NCI-H345 (cell line): ENCODE measurements around the gene QRICH1.
"Not testable (repeated sequence)": the region's sequence is repeated elsewhere in the genome, so short reads cannot be mapped to it uniquely, and the experiment has no call there.

Source experiments
- DNase-seq: peaks from one replicate; lab custom pipeline; 2025; lab: John Stamatoyannopoulos, UW

Gene QRICH1

DNA sequence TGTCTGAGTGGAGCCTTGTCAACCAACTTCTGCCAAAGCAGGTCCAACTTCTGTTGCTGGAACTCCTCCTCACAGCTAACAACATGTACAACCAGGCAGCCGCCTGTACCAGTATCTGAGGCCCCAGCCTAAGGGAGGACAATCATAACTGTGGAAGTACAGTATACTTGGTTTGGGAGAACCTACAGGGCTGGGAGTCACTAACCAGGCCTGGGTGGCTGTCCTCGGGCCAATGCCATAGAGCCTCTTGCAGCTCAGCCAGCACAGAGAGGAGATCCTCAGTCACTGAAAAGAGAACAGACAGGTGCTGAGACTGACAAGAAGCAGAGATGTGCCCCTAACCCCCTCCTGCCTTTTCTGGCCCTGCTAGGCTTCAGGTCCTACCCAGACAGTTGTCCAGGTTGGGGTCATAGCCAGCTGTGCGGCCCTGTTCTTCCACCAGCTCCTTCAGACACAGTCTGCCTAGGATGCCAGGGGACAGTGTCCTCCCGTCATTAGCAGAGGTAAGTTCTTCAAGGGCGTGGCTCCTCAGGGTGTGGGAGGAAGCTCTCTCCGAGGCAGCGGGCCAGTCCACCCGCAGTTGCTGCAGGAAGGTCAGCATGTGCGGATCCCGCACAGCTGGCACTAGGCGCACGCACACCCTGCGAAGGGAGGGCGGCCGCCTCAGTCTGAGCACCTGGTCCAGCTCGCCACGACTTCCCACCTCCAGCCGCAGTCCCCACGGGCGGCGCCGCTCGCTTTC, 76.5 kb downstream of the QRICH1 start:
- DNase-seq = peak; percentile 44

DNA sequence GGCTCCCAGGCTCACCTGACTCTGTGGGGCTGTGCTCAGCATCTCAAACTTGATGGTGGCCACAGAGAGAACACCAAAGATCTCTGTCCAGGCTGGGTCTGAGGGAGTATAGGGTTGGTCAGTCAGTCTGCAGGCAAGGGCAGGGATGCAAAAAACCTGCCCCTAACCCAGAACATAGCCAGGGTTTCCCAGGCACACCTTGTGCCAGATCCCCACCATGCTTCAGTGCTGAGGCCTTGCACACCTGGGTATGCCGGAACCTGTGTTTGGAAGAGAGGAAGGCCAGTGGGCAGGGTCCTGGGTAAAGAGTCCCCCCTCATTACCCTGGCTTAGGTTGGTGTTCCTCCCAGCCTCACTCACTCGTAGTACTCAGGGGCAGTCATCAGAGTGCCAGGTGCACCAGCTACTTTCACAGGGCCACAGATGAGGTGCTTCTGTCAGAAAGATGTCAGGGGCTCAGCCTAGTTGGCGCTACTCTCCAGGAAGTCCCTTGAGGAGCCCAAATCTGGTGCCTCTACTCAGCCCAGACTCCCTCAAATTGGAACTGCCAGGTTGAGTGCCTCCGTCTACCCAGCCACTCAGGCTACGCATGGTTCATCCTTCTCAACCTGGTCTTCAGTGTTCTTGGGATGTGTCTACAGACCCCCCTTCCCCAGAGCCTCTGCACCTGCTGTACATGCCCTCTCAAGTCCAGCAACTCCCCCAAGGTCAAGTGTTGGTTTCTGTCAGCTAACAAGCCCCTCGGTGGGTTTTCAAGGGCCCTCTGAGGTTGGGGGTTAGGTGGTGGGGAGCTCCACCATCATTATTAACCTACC, 77.2 kb downstream of the QRICH1 start:
- DNase-seq = no peak

DNA sequence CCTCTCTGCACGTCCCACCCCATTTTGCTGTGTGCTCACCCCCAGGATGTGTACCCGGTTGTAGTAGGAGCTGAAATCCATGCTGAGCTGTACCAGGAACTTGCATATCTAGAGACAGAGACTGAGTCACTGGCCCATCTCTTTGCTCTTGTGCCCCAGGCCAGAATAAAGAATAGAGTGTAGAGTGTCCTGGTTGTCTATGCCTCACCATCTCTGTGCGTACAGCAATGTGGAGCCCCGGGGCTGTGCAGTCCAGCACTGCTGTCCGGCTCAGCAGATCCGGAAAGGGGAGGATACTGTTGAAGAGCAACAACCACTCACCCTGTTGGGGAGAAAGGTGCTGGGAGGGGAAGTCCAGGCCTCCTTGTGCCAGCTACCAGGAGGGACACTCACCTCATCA, 78.1 kb downstream of the QRICH1 start:
- DNase-seq = no peak

DNA sequence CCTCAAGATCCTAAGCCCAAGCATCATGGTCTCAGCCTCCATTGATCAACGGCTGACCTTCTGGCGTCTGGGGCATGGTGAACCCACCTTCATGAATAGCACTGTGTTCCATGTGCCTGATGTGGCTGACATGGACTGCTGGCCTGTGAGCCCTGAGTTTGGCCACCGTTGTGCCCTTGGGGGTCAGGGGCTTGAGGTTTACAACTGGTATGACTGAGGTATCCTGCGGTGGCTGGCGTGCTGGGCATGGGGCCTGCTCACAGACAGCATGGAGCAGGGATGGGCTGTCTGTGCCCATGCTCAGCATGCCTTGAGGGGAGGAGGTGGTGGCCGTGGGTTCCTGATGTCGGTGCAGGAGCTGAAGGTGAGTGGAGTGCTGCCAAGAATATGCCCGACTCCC, 78.8 kb downstream of the QRICH1 start:
- no peak for DNase-seq

DNA sequence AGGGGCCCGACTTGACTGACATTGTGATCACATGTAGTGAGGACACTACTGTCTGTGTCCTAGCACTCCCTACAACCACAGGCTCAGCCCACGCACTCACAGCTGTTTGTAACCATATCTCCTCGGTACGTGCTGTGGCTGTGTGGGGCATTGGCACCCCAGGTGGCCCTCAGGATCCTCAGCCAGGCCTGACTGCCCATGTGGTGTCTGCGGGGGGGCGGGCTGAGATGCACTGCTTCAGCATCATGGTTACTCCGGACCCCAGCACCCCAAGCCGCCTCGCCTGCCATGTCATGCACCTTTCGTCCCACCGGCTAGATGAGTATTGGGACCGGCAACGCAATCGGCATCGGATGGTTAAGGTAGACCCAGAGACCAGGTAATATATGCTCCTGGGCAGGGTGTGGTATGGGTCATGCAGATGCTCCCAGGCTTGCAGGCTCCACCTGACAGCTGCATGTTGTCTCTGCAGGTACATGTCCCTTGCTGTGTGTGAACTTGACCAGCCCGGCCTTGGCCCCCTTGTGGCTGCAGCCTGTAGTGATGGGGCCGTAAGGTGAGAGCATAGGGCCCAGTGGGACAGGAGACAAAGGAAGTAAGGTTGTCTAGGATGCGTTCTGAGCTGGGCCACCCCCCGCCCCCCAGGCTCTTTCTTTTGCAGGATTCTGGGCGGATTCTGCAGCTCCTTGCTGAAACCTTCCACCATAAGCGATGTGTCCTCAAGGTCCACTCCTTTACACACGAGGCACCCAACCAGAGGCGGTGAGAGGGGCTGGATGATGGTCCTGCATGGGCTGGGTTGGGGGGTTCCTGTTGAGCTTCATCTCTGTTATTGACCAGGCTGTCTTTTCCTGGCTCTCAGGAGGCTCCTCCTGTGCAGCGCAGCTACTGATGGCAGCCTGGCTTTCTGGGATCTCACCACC, 79.9 kb downstream of the QRICH1 start:
- DNase-seq = peak; percentile 21

DNA sequence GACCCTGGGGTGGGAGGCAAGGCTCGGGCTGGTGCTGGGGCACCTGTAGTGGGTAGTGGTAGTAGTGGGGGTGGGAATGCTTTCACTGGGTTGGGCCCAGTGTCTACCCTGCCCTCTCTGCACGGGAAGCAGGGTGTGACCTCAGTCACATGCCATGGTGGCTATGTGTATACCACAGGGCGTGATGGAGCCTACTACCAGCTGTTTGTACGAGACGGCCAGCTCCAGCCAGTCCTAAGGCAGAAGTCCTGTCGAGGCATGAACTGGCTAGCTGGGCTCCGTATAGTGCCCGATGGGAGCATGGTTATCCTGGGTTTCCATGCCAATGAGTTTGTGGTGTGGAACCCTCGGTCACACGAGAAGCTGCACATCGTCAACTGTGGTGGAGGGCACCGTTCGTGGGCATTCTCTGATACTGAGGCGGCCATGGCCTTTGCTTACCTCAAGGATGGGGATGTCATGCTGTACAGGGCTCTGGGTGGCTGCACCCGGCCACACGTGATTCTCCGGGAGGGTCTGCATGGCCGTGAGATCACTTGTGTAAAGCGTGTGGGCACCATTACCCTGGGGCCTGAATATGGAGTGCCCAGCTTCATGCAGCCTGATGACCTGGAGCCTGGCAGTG, 80.6 kb downstream of the QRICH1 start:
- DNase-seq = no peak

DNA sequence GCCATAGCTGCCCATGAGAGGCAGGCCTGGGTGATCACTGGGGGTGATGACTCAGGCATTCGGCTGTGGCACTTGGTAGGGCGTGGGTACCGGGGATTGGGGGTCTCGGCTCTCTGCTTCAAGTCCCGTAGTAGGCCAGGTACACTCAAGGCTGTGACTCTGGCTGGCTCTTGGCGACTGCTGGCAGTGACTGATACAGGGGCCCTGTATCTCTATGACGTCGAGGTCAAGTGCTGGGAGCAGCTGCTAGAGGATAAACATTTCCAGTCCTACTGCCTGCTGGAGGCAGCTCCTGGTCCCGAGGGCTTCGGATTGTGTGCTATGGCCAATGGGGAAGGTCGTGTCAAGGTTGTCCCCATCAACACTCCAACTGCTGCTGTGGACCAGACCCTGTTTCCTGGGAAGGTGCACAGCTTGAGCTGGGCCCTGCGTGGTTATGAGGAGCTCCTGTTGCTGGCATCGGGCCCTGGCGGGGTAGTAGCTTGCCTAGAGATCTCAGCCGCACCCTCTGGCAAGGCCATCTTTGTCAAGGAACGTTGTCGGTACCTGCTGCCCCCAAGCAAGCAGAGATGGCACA, 81.3 kb downstream of the QRICH1 start:
- no peak for DNase-seq

DNA sequence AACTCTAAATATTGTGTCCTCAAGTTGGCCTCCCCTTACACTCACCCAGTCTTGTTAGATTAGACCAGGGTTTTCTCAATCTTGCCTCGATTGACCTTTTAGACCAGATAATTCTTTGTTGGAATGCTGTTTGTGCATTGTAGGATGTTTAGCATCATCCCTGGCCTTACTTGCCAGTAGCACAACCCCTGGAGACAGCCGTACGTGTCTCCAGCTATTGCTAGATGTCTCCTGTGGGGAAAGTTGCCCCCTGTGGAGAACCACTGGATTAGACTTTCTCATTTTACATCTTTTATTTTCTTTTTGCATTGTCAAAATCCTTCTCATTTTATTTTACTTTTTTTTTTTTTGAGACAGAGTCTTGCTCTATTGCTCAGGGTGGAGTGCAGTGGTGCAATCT, 84.5 kb downstream of the QRICH1 start:
- DNase-seq = no peak

DNA sequence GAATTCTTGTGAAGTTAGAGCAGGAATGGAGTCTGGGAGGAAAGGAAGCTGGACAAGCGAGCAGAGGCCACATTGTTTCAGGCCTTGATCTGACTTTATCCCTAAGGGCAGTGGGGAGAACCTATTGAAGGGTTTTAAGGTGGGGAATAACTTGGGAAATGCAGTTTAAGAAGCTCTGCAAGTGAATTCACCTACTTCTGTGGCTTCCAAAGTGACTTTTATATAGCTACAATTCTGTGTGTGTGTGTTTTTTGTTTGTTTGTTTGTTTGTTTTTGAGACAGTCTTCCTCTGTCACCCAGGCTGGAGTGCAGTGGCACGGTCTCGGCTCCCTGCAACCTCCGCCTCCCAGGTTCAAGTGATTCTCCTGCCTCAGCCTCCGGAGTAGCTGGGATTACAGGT, 85.2 kb downstream of the QRICH1 start:
- DNase-seq = not testable (repeated sequence)

DNA sequence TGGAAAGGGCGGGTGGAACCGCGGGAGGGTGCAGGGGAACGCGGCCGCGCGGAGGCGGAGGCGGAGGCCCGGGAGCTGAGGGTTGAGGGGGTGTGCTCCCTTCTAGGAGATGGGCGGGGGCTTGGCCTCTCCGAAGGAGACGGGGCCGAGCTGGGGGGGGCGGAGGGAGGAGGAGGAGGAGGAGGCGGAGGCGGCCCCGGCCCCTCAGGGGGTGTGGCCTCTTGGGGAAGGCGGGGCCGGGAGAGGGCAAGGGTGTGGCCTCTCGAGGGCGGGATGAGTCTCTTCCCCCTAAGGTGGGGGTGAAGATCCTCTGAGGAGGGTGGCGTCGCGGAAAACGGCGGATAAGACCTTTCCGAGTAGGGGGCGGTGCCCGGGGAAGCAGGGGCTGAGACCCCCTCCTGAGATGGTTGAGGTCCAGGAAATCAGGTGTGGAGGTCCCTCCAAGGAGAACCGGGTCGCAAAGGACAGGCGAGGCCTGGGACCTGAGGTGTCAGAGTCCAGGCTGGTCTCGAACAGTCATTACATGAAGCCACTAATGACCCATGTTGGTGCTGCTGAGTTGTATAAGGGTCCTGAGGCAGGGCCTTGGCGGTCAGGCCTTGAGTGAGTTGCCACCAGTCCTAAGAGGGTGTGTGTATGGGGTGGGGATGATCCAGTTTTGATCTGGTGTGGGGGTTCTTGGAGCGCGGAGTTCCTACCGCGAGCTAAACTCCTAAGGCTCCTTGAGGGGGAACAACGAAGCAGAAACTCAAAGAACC, 85.9 kb downstream of the QRICH1 start:
- DNase-seq = peak; percentile 76

DNA sequence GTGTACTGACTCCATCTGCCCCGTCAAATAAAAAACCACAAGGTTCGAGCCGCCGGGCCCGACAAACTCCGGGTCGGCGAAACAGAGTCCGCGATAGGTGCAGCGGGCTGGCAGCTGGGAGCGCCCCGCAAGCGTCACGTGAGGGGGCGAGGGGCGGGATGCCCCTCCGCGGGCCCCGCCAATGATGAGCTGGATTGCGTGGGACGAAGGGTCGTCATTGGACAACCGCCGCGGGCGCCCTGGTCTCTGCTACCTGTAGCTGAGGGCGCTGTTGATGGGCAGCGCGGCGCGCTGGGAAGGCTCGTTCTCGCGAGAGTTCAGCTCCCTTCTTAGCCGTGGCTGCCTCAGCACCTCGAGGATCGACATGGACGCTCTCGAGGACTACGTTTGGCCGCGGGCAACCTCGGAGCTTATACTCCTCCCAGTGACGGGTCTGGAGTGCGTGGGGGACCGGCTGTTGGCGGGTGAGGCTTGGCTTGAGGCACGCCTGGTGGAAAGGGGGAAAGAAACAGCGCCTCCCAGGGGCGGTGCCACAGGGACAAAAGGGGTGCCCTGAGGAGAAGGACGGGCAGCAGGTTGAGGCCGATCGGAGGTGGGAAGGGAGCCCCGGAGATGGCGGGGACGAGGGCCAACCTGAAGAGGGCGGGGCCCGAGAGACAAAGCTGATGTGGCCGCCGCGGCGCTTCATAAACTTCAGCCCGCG, 86.7 kb downstream of the QRICH1 start, which contains the start of gene WDR6:
WDR6 (plus strand) TSS at position 324 of the 703 bp plus-strand sequence; CDS start at position 365, 41 bp downstream.
- DNase-seq = peak; percentile 96

DNA sequence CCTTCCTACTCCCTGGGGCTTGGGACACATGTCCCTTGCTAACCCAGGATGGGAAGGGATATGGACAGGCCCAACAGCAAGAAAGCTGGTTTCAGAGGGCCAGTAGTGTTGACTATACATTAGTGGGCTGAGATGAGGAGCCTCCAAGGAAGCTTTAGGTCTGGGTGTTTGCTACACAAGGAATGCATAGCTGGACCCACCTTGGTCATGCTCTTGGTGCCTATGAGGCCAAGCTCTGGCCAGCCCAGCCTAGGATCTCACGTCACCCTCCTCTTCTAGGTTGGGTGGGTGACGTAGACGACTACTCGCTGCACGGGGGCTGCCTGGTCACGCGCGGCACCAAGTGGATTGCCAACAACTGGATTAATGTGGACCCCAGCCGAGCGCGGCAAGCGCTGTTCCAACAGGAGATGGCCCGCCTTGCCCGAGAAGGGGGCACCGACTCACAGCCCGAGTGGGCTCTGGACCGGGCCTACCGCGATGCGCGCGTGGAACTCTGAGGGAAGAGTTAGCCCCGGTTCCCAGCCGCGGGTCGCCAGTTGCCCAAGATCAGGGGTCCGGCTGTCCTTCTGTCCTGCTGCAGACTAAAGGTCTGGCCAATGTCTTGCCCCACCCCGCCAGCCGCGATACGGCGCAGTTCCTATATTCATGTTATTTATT, 87.3 kb downstream of the QRICH1 start:
- DNase-seq = peak; percentile 7

DNA sequence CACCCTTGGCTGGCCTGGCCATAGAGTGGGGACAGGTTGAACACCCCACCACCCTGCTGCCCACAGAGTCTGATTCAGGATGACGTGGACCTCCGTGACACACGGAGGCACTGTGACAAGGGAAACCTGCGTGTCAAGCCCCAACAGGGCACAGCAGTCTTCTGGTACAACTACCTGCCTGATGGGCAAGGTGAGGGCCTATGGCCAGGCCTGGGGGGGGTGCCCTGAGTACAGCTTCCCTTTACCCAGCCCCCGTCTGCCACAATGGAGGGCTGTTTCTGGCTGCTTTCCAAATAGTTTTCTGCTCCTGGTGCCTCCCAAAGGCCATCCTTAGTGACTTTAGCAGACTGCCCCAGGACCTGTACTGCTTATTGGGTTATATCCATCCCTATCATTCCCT, 87.9 kb downstream of the QRICH1 start:
- no peak for DNase-seq

DNA sequence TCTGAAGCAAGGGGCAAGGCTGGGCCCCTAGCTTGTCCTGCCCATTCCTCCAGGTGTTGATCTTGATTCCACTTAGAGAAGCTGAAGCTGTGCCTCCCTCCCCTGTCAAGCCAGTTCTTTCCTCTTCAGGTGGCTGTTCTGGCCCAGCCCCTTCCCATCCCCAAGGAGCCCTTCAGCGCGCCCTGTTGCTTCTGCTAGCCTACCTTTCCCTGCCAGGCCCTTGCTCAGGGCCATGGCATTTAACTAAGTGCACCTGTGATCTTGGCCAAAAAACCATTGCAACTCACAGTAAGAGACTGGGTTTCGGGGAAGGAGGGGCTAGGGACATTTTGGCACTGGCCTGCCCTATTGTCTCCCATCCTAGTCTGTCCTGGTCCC, 88.6 kb downstream of the QRICH1 start:
- DNase-seq = no peak

DNA sequence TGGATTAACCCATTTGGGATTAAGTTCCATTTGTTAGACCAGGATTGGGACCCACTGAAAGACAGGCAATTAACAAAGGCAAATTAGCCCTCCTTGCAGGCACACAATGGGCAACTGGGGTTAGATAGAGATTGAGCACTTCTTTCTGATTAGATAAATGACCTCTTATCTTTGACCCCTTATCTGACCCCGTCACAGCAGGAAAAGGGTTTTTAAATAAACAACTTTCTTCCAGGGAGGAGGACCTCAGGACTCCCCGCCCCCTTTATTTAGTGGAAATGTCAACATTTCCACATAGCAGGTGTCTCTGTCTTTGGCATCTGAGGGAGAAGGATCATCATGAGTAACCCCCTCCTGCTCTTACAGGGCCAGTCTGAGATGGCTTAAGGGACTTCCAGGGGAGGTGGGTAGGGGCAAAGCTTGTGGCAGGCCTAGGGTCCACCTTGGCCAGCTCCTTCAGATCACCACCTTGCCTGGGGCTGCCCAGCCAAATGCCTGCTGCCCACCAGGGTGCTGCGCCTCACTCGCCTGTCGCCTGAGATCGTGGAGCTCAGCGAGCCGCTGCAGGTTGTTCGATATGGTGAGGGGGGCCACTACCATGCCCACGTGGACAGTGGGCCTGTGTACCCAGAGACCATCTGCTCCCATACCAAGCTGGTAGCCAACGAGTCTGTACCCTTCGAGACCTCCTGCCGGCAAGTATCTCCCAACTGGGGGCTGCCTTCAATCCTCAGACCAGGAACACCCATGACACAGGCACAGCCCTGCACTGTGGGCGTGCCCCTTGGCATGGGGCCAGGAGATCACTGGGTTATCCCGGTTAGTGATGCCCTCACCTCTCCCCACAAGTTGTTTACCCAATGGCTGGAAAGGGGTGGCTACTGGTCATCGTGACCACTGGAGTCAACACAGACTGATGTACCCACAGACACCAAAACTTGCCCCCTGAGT, 89.2 kb downstream of the QRICH1 start:
- DNase-seq = peak; percentile 40

DNA sequence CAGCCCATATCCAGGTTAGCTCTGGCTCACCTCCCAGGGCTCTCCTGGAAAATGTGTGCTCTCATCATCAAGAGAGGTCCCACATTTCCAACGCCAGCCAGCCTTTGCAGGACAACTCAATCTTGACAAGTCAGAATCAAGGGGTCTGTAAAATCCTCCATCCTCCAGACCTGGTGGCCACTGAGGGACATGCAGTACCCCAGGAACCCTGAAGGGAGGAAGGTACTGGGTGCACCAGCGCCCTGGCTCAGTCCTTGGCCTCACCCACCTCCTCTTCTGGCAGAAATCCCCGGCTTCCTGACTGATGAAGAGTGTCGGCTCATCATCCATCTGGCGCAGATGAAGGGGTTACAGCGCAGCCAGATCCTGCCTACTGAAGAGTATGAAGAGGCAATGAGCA, 92.7 kb downstream of the QRICH1 start:
- DNase-seq = no peak

DNA sequence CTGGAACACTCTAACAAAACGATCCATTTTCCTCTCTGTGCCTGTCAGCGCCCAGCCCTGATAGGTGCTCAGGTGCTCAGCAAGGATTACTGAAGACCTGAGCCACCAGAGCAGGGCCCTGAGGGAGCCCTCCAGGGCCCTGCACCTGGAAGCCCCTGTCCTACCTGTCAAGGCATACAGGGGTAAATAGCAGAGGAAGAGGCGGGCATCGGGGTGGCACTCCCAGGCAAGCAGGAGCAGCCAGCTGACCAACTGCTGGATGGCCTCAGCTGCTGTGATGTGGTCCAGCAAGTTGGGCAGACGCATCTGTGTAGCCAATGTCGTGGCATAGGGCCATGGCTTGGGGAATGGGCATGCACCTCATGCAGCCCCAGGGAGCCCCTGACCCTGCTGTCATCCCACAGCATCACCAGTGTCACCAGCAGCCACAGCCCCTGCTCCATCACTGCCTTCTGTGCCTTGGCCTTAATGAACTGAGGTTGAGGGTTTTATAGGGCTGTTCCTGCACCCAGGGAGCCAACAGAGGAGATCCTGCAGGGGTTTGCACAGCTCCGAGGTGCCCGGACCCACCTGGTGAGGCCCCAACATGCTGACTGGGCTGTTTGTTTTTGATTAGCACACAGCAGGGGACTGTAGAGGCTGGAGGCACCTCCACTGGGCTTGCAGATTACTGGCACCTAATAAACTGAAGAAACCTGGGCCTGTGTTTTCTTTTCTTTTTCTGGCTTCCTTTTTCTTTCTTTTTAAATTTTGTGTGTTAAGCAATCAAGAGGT, 94.6 kb downstream of the QRICH1 start:
- DNase-seq = peak; percentile 62
